Liver (tissue), 9 donors: ENCODE results near the gene FAM170B. TPM values are rescaled to one million over a fixed set of nuclear protein-coding genes. Genes with fewer than 3 reads are reported as not detected.

ENCODE experiments used
- DNase-seq: peaks from one replicate; pipeline ENCODE4 v3.0.0-alpha.2; 2017; ENCODE audit warnings: low spot score
- H3K27ac ChIP-seq, 2 donors: one replicate each; pipeline ENCODE4 v1.7.0; 2013; ENCODE audit warnings: inconsistent platforms in 2 of 2, low read length in 2 of 2, control low read depth in 1 of 2, low read depth in 1 of 2, mild to moderate bottlenecking in 1 of 2
- H3K27me3 ChIP-seq, 4 donors: one replicate each; pipeline versions ENCODE4 v1.6.1 to v1.7.0; 2013; ENCODE audit warnings: low read length in 3 of 4, inconsistent platforms in 1 of 4, mild to moderate bottlenecking in 1 of 4, moderate library complexity in 1 of 4; ENCODE audit not compliant: control insufficient read depth in 4 of 4, insufficient read depth in 4 of 4
- H3K36me3 ChIP-seq, 4 donors: one replicate each; pipeline versions ENCODE4 v1.6.1 to v1.7.0; 2013; ENCODE audit warnings: low read length in 3 of 4, mild to moderate bottlenecking in 3 of 4, low read depth in 1 of 4, moderate library complexity in 1 of 4; ENCODE audit not compliant: control insufficient read depth in 4 of 4, insufficient read depth in 3 of 4
- H3K4me1 ChIP-seq, 4 donors: one replicate each; pipeline versions ENCODE4 v1.6.1 to v1.7.0; 2013; ENCODE audit warnings: low read length in 3 of 4, mild to moderate bottlenecking in 3 of 4, moderate library complexity in 1 of 4; ENCODE audit not compliant: control insufficient read depth in 4 of 4, insufficient read depth in 4 of 4
- H3K4me3 ChIP-seq, 3 donors: one replicate each; pipeline versions ENCODE4 v1.6.1 to v1.7.0; 2013; ENCODE audit warnings: low read length in 3 of 3, control low read depth in 1 of 3, low read depth in 1 of 3, mild to moderate bottlenecking in 1 of 3
- H3K9ac ChIP-seq, 2 donors: one replicate each; pipeline ENCODE4 v1.7.0; 2013; ENCODE audit warnings: low read length in 2 of 2, mild to moderate bottlenecking in 2 of 2, moderate library complexity in 2 of 2, control low read depth in 1 of 2, low read depth in 1 of 2
- H3K9me3 ChIP-seq, 4 donors: one replicate each; pipeline versions ENCODE4 v1.6.1 to v1.7.0; 2013; ENCODE audit warnings: low read length in 3 of 4; ENCODE audit not compliant: control insufficient read depth in 4 of 4
- EGR1 ChIP-seq, 2 donors: IDR thresholded peaks; 2 replicates each; pipeline ENCODE4 v1.6.1; 2016 to 2018; ENCODE audit warnings: antibody characterized with exemption in 2 of 2, low read depth in 2 of 2
- FOXA1 ChIP-seq: IDR thresholded peaks from 2 replicates; pipeline ENCODE4 v1.6.1; 2016; ENCODE audit warnings: antibody characterized with exemption
- HNF4A ChIP-seq, 2 donors: conservative IDR thresholded peaks; 2 replicates each; pipeline ENCODE4 v1.6.1; 2016; ENCODE audit warnings: antibody characterized with exemption in 2 of 2, mild to moderate bottlenecking in 2 of 2
- HNF4G ChIP-seq: IDR thresholded peaks from 2 replicates; pipeline ENCODE4 v1.6.1; 2016; ENCODE audit warnings: antibody characterized with exemption
- JUND ChIP-seq, 2 donors: IDR thresholded peaks; 2 replicates each; pipeline ENCODE4 v1.6.1; 2016; ENCODE audit warnings: antibody characterized with exemption in 2 of 2
- NR2F2 ChIP-seq: IDR thresholded peaks from 2 replicates; pipeline ENCODE4 v1.6.1; 2016; ENCODE audit warnings: antibody characterized with exemption
- RXRA ChIP-seq, 2 donors: IDR thresholded peaks; 2 replicates each; pipeline ENCODE4 v1.6.1; 2017 to 2018; ENCODE audit warnings: antibody characterized with exemption in 2 of 2, mild to moderate bottlenecking in 1 of 2
- SP1 ChIP-seq: IDR thresholded peaks from 2 replicates; pipeline ENCODE4 v1.6.1; 2018; ENCODE audit warnings: antibody characterized with exemption, mild to moderate bottlenecking
- TAF1 ChIP-seq: conservative IDR thresholded peaks from 2 replicates; pipeline ENCODE4 v1.6.1; 2016; ENCODE audit warnings: antibody characterized with exemption, mild to moderate bottlenecking
- YY1 ChIP-seq: IDR thresholded peaks from 2 replicates; pipeline ENCODE4 v1.6.1; 2016; ENCODE audit warnings: antibody characterized with exemption, mild to moderate bottlenecking
- WGBS: extraction: QIAGEN DNeasy Blood & Tissue Kit; methylation state at CpG from one replicate; pipeline ENCODE4 v1.1.7; 2013; 5-methylcytosine and 5-hydroxymethylcytosine counted together
- polyA plus RNA-seq, 2 donors: library from polyadenylated mRNA; stranded (reverse) in 1 of 2; unstranded in 1 of 2; fragments of 200-250 nt in 1 of 2; fragments of >200 nt in 1 of 2; fragmentation: Nextera tagmentation in 1 of 2; extraction: Ambion mirVana in 1 of 2; gene quantifications; one replicate each; pipeline versions ENCODE4 v1.2.1 to v1.2.3, GENCODE V29; 2013 to 2015
- total RNA-seq, 2 donors: library from RNA; depleted of rRNA; stranded (reverse); fragments of >200 nt; gene quantifications; one replicate each; pipeline ENCODE4 v1.2.3, GENCODE V29; 2014
- TF ChIP-seq, protein P1 (sequence below): fragments of 150-350 bp; IDR thresholded peaks from 2 replicates; pipeline ENCODE4 v1.5.1; 2017; ENCODE audit warnings: improper control_type of control experiment, low read depth, low read length; ENCODE audit not compliant: missing input control
- TF ChIP-seq, protein P2 (sequence below): IDR thresholded peaks from 2 replicates; pipeline ENCODE4 v1.6.1; 2016; ENCODE audit warnings: antibody characterized with exemption, mild to moderate bottlenecking
- TF ChIP-seq, protein P3 (sequence below): IDR thresholded peaks from 2 replicates; pipeline ENCODE4 v1.6.1; 2016; ENCODE audit warnings: antibody characterized with exemption
- TF ChIP-seq, protein P4 (sequence below): IDR thresholded peaks from 2 replicates; pipeline ENCODE4 v1.6.1; 2016; ENCODE audit warnings: antibody characterized with exemption
- donor health status: healthy.
- donor health status: healthy.
- donor health status: healthy.
- donor health status: healthy.
- donor health status: healthy.

Gene FAM170B
- total and polyA plus RNA-seq, 4 donors: not detected

DNA sequence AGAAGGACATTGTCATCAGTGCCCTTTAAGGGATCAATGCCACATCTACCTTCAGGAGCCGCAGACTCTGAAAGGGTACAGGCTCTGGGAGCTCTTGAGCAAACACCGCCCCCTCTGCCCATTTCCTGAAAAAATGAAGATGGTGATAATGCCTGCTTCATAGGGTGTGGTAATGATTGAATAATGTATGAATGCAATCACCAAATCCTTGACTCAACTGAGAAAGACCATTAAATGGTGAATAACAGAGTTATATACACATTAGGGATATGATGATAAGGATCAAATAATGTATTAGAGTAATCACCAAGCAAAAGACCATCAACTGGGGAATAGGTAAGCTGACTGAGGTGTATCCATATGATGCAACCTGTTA, 1.5 kb downstream of the FAM170B start:
- TF ChIP-seq EGR1 (IDR thresholded peaks at IDR 0.05; ENCODE audit: low read depth in 2 of 2) (no peak), SP1 (no peak), JUND (IDR thresholded peaks at IDR 0.05) (no peak), RXRA (IDR thresholded peaks at IDR 0.05) (no peak)
- TF ChIP-seq, protein P1, sequence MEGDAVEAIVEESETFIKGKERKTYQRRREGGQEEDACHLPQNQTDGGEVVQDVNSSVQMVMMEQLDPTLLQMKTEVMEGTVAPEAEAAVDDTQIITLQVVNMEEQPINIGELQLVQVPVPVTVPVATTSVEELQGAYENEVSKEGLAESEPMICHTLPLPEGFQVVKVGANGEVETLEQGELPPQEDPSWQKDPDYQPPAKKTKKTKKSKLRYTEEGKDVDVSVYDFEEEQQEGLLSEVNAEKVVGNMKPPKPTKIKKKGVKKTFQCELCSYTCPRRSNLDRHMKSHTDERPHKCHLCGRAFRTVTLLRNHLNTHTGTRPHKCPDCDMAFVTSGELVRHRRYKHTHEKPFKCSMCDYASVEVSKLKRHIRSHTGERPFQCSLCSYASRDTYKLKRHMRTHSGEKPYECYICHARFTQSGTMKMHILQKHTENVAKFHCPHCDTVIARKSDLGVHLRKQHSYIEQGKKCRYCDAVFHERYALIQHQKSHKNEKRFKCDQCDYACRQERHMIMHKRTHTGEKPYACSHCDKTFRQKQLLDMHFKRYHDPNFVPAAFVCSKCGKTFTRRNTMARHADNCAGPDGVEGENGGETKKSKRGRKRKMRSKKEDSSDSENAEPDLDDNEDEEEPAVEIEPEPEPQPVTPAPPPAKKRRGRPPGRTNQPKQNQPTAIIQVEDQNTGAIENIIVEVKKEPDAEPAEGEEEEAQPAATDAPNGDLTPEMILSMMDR: no peak
- no peak for DNase-seq
- 95% methylated on average over 2 of the region's 2 CpGs for WGBS

DNA sequence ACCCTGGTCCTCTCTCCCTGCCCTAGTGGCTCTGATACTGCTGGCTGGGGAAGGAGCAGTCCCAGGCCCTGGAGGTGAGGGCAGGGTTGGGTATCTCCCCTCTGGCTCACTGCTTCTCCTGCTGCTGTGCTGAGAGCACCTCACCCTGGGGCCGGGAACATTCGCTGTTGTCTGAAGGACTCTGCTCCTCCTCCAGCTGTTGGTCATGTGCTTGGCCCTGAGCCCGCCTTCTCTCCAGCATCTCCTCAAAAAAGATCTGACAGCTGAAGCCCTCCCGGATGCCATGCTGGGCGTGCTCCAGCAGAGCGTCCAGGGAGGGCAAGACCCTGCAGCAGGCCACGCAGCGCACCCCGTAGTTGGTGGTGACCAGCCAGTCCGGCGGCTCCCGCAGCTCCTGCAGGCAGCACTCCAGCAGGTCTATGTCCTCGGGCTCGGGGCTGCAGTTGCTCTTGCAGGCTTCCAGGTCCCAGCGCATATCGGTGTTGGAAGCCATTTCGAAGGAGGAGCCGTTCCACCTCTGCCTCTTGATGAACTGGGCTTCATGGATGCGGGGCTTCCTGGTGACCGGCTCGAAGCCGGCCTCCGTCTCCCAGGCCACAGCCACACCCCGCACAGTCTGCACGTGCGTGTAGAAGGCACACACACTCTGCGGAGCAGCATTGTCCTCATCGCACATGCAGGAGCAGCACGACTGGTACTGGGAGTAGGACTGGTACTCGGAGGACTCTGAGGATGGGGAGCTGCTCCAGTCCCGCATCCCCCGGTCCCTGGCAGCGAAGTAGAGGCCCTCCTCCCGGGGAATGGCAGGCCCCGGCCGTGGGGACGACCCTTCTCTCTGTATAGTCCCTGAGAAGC, 2.1 kb downstream of the FAM170B start:
- no peaks in the 10 kb centered on the region for H3K9me3 ChIP-seq
- no peak overlapping the region for H3K9ac ChIP-seq
- TF ChIP-seq HNF4G (no peak), RXRA (IDR thresholded peaks at IDR 0.05) (no peak), EGR1 (IDR thresholded peaks at IDR 0.05; ENCODE audit: low read depth in 2 of 2) (no peak), FOXA1 (no peak), TAF1 (no peak), JUND (IDR thresholded peaks at IDR 0.05) (no peak), YY1 (no peak), SP1 (no peak), HNF4A (conservative IDR thresholded peaks at IDR 0.05) (no peak), NR2F2 (no peak)
- TF ChIP-seq, protein P2, sequence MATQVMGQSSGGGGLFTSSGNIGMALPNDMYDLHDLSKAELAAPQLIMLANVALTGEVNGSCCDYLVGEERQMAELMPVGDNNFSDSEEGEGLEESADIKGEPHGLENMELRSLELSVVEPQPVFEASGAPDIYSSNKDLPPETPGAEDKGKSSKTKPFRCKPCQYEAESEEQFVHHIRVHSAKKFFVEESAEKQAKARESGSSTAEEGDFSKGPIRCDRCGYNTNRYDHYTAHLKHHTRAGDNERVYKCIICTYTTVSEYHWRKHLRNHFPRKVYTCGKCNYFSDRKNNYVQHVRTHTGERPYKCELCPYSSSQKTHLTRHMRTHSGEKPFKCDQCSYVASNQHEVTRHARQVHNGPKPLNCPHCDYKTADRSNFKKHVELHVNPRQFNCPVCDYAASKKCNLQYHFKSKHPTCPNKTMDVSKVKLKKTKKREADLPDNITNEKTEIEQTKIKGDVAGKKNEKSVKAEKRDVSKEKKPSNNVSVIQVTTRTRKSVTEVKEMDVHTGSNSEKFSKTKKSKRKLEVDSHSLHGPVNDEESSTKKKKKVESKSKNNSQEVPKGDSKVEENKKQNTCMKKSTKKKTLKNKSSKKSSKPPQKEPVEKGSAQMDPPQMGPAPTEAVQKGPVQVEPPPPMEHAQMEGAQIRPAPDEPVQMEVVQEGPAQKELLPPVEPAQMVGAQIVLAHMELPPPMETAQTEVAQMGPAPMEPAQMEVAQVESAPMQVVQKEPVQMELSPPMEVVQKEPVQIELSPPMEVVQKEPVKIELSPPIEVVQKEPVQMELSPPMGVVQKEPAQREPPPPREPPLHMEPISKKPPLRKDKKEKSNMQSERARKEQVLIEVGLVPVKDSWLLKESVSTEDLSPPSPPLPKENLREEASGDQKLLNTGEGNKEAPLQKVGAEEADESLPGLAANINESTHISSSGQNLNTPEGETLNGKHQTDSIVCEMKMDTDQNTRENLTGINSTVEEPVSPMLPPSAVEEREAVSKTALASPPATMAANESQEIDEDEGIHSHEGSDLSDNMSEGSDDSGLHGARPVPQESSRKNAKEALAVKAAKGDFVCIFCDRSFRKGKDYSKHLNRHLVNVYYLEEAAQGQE: no peak
- TF ChIP-seq, protein P3, sequence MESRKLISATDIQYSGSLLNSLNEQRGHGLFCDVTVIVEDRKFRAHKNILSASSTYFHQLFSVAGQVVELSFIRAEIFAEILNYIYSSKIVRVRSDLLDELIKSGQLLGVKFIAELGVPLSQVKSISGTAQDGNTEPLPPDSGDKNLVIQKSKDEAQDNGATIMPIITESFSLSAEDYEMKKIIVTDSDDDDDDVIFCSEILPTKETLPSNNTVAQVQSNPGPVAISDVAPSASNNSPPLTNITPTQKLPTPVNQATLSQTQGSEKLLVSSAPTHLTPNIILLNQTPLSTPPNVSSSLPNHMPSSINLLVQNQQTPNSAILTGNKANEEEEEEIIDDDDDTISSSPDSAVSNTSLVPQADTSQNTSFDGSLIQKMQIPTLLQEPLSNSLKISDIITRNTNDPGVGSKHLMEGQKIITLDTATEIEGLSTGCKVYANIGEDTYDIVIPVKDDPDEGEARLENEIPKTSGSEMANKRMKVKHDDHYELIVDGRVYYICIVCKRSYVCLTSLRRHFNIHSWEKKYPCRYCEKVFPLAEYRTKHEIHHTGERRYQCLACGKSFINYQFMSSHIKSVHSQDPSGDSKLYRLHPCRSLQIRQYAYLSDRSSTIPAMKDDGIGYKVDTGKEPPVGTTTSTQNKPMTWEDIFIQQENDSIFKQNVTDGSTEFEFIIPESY: no peak
- TF ChIP-seq, protein P4, sequence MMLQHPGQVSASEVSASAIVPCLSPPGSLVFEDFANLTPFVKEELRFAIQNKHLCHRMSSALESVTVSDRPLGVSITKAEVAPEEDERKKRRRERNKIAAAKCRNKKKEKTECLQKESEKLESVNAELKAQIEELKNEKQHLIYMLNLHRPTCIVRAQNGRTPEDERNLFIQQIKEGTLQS: no peak
- H3K4me1 ChIP-seq: no peaks in the 10 kb centered on the region
- 87% methylated on average over 37 of the region's 37 CpGs for WGBS
- DNase-seq: no peak
- H3K36me3 ChIP-seq: no peaks in the 10 kb centered on the region
- H3K4me3 ChIP-seq: no peak overlapping the region
- H3K27ac ChIP-seq: no peak overlapping the region
- H3K27me3 ChIP-seq: peaks cover 0 to 3% (median 0%) of the 10 kb centered on the region in 4 donors

More for the DNA sequence above, 1.5 kb downstream of the FAM170B start:
- Histone ChIP-seq H3K36me3 (no peaks in the 10 kb centered on the region), H3K9ac (no peak overlapping the region), H3K4me1 (no peaks in the 10 kb centered on the region), H3K4me3 (no peak overlapping the region), H3K9me3 (no peaks in the 10 kb centered on the region), H3K27ac (no peak overlapping the region), H3K27me3 (peaks cover 0 to 3% (median 0%) of the 10 kb centered on the region in 4 donors)
